Stimulated activated CD4-positive, alpha-beta T cell treated with anti-CD3 and anti-CD28 coated beads, Interleukin-12 subunit alpha, Interleukin-12 subunit beta, amount 100 ng/mL, for 24 hours (primary cell): ENCODE measurements around the gene CARD19.
"Not testable (repeated sequence)": the region's sequence is repeated elsewhere in the genome, so short reads cannot be mapped to it uniquely, and the experiment has no call there.

Experiments
- DNase-seq, 2 experiments: peaks; one replicate each; pipeline ENCODE4 v3.0.0-alpha.2; 2020; ENCODE audit warnings: low read depth in 2 of 2

CARD19 gene

DNA sequence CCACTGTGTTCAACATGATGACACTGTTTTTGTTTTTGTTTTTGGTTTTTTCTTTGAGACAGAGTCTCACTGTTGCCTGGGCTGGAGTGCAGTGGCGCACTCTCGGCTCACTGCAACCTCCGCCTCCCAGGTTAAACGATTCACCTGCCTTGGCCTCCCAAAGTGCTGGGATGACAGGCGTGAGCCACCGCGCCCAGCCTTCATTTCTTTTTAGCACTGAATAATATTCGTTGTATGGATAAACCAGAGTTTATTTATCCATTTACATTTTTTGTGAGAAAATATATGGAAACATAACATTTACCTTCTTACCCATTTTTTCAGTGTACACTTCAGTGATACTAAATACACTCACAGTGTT lies 4.2 kb downstream of the CARD19 start:
- no peak for DNase-seq

DNA sequence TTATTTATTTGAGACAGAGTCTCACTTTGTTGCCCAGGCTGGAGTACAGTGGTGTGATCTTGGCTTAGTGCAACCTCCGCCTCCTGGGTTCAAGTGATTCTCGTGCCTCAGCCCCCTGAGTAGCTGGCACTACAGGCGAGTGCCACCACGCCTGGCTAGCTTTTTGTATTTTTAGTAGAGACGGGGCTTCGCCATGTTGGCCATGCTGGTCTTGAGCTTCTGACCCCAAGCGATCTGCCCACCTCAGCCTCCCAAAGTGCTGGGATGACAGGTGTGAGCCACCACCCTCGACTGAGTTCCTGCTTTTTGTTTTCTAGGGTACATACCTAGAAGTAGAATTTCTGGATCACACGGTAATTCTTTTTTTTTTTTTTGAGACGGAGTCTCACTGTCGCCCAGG lies 5.1 kb downstream of the CARD19 start:
- not testable (repeated sequence) for DNase-seq

- DNase-seq: no peak
Observed at GRCh38 chr9:93105620-93106019, 9.6 kb downstream of the CARD19 start.

GRCh38 chr9:93107151-93107824 lies 11.3 kb downstream of the CARD19 start:
- DNase-seq: no peak

DNA sequence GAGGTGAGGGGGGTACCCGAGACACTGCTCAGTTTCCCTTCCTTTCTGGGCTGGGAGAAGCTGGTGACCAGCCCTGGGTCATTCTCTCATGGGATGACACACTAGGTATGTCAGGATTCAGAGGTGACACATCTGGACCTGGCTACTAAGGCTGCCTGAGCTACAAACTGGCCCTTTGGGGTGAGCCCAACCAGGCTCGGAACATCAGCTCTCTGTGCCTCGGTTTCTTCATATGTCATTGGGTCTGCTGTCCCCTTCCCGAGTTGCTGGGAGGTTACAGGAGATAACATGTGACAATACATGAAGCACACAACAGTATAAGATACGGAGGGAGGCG lies 11.8 kb downstream of the CARD19 start:
- DNase-seq: no peak

DNA sequence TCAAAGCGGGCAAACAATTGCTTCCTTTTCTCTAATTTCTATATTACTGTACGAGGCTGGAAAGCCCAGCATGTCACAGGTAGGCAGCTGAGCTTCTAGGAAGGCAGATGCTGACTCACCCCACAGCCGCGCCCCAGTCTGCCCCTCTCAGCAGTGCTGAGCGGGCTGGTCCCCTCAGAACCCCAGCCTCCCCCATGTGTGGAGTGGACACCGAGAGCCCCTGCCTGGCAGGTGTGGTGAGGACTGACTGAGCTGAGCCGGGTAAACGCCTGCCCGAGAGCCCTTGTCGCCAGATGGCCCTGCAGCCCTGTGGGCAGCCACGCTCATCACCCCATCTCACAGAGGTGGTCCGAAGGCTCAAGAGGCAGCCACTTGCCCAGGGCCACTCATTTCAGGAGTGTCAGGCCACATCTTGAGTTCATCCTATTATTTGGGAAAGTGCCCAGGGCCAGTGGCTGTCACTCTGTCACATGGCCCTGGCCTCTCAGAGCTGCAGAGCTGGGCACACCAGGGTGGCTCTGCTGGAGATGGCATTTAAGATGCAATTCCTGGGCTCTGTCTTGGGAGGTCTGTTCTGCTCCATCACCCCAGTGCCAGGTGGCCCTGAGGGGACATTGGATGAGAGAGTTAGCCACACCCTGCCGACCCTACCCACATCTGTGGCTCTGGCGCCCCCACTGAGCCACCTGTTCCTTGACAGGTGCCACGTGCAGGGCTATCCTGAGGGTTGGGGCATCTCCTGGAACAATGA lies 12.4 kb downstream of the CARD19 start:
- peak in 1 of 2 experiments; percentile 29 for DNase-seq

DNA sequence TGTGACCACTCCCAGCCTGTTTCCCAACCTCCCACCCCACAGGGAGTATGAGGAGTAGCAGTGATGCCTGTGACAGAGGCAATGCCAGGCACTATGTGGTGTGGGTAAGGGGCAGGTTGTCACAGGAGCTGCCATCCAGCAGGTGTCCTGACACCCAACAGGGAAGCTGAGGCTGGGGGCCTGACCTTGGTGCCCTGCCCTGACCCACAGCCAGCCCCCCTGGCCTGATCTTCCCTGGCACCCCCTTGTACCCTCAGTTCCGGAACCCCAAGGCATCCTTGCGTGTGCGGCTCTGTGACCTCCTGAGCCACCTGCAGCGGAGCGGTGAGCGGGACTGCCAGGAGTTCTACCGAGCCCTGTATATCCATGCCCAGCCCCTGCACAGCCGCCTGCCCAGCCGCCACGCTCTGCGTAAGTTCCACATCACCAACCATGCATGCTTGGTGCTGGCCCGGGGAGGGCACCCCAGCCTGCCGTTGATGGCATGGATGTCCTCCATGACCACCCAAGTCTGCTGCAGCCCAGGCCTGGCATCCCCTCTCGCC lies 14.4 kb downstream of the CARD19 start:
- no peak for DNase-seq

DNA sequence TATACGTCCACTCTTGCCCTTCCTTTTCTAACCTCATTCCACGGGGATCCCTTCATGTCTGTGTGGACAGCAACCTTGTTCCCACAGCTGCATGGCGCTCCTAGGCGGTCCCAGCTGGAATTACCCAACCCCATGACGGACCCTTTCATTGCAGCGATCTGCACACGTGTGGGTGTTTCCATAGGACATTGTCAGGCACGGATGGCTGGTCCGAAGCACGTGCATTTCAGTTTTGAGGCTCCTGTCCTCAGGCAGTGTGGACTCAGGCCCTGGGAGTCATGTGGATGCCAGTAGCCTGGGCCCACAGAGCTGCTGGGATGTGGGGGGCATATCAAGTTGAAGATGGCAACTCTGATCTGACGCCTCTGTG lies 15.0 kb downstream of the CARD19 start:
- no peak for DNase-seq

DNA sequence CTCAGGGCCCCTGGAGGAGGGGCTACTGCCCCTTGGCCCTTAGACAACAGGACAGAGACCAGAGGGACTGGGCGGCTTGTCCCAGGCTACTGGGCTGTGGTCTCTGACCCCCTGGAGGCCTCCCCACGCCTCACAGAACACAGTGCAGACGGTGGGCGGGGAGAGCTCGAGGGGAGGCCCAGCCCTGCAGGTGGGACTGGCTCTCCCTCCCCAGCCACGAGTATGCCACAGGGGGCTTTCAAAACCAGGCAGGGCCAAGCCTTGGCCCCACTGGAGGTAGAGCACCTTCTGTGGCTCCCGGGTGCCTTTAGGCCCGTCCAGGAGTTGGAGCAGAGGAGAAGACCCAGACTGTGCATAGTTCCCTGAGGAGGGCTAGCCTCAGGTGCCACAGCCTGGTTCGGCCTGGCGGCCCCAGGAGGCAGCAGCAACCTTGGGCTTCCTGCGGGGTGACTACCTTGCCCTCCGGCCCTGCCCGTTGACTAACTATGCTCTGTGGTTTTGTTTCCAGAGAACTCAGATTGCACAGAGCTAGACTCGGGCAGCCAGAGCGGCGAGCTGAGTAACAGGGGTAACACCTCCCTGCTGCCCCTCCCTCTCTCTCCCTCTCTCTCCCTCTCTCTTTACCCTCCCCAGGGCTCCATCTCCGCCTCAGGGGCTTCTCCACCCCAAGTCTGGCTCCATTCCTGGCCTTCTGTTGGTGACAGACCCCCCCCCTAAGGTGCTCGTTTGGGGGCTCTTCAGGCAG lies 15.5 kb downstream of the CARD19 start:
- no peak for DNase-seq

DNA sequence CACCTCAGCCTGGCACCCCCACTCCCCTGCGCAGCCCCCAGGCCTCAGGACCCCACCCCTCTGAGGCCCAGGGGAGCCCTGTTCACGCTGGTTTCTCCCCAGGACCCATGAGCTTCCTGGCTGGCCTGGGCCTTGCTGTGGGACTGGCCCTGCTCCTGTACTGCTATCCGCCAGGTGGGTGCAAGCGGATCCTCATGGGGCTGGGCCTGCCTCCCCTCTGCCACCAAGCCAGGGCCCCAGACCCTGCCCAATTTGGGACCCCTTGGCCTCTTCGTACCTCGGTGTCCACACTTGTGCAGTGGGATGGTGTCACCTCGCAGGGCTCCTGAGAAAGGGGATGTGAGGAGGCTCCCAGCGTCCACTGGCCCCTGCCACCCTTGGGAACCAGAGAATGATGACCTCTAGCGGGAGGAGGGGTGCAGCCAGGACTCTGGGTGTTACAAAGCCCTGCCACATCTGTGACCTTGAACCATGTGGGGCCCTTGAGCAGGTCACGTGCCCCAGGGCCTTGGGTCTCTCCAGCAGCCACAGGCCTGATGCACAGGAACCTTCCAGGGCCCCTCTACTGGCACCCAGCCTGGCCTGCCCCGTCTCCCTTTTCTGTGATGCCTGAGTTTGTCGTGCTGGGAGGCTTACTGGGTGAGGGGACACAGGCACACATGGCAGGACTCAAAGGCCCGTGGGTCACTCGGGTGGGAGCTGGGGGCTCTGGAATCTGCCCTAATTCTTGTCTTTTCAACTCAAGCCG lies 16.3 kb downstream of the CARD19 start:
- no peak for DNase-seq

- no peak for DNase-seq
Observed at GRCh38 chr9:93112864-93113389, 16.9 kb downstream of the CARD19 start.

DNA sequence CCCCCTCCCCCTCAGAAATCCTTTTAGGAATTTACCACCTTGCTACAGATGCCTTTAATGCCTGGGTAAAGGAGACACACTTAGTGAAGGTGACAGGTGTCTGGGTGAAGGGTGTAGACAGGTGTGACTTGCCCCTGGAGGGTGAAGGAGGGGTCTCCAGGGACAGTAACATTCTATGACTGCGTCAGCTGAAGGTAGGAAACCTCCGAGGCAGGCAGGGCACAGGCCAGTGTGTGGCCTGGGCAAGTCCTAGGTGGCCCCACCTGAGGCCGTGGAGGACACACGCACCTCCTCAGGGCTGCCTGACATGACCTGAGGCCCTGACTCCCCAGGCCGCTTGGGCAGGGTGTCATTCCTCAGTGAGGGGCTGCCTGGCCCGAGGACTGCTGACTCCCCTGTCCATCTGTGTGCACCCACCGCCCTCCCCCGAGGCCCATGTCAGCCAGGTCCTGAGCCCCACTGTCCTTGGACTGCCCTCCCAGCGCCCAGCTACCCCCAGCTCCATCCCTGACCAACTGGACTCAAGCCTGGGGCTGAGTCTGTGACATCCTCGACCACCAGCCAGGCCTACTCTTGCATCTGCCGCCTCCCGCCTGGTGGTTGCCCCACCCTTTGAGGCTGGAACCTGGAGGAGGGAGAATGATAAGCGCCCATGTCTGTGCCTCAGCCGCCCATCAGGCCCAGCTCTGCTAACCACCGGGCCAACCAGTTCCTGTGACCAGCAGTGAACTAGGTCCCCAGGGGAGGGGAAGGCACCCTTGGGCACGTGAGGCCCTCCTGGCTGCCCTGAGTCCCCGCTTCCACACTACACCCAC lies 18.4 kb downstream of the CARD19 start:
- no peak for DNase-seq

GRCh38 chr9:93114984-93115335 lies 18.9 kb downstream of the CARD19 start:
- no peak for DNase-seq

DNA sequence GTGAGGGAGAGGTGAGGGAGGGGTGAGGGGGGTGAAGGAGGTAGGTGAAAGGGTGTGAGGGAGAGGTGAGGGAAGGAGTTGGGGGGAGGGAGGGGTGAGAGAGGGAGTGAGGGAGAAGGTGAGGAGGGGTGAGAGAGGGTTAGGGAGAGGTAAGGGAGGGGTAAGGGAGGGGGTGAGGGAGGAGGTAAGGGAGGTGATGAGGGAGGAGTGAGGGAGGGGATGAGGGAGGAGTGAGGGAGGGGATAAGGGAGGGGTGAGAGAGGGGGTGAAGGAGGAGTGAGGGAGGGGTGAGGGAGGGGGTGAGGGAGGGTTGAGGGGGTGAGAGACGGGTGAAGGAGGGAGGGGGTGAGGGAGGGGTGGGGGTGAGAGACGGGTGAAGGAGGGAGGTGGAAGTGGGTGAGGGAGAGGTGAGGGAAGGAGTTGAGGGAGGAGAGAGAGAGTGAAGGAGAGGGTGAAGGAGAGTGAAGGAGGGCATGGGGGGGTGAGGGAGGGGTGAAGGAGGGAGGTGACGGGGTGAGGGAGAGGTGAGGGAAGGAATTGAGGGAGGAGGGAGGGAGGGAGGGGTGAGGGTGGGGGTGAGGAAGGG lies 19.6 kb downstream of the CARD19 start:
- no peak for DNase-seq

- no peak for DNase-seq
Observed at GRCh38 chr9:93116072-93116961, 20.3 kb downstream of the CARD19 start.

- DNase-seq: not testable (repeated sequence)
Observed at GRCh38 chr9:93117521-93117920, 21.5 kb downstream of the CARD19 start.

GRCh38 chr9:93117924-93118862 lies 22.2 kb downstream of the CARD19 start:
- no peak for DNase-seq
